Islet of Langerhans (tissue), 1 donor: ENCODE data around the gene PEA15.

ENCODE experiments used
- FAIRE-seq: peaks from one replicate; lab custom pipeline; 2011; peaks lifted over from hg19 to GRCh38; lab: Jason Lieb, UNC

PEA15 gene

GRCh38 chr1:160239582-160240299 is 34.6 kb downstream of the PEA15 start:
- no peak for FAIRE-seq

GRCh38 chr1:160243767-160244166 is 38.6 kb downstream of the PEA15 start:
- no peak for FAIRE-seq

GRCh38 chr1:160244209-160244608 is 39.0 kb downstream of the PEA15 start:
- FAIRE-seq, result no peak

GRCh38 chr1:160245434-160245833 is 40.2 kb downstream of the PEA15 start:
- no peak for FAIRE-seq

DNA sequence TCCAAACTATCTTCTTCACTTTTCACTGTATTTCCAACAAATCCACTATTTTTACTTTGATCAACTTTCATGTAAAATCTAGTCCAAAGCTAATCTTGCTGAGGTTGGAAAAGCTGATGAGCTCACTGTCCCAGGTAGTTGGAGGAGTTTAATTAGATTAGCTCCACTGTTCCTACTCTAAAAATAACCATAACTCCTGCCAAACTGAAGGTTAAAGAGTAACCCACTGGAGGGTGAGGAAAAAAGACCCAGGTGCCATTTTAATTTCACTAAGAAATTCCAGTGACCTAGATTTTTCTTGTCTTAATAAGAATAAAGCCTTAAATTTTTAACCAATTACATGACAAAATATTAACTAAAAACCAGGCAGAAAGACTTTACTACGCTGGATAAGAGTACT is 41.9 kb downstream of the PEA15 start:
- FAIRE-seq, result no peak

DNA sequence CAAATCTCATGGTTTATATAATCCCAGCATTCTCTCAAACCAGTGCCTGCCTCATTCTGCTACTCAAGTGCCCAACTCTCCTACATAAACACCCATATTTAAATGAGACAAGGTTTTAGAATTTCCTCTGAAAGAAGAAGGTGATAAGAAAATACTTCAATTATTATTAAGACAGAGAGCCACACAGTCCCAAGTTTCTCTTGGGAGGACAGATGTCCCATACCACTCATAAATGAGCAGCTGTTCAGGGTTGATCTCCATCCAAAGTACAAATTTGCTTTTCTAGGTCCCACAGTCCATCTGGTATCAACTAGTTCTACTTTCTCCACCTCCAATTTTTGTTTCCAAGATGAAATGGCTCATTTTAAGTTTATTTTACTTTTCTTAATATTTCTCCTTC is 45.8 kb downstream of the PEA15 start:
- FAIRE-seq, result no peak

GRCh38 chr1:160251687-160252526 is 46.7 kb downstream of the PEA15 start:
- peak; percentile 92 for FAIRE-seq

DNA sequence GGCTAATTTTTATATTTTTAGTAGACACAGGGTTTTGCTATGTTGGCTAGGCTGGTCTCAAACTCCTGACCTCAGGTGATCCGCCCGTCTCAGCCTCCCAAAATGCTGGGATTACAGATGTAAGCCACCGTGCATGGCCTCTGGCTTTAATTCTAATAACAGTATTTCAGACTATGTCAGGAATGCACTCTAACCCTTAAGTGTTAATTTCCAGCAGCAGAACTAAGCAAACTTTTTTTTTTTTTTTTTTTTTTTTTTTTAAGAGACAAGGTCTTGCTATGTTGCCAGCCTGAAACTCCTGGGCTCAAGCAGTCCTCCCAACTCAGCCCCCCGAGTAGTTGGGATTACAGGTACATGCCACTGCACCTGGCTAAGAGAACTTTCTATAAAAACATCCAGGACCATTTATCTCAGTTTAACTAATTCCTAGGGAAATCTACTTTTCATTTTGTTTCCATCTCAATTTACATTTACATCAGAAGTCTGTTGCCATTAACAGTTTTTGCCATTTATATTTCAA is 50.7 kb downstream of the PEA15 start:
- FAIRE-seq, result no peak

DNA sequence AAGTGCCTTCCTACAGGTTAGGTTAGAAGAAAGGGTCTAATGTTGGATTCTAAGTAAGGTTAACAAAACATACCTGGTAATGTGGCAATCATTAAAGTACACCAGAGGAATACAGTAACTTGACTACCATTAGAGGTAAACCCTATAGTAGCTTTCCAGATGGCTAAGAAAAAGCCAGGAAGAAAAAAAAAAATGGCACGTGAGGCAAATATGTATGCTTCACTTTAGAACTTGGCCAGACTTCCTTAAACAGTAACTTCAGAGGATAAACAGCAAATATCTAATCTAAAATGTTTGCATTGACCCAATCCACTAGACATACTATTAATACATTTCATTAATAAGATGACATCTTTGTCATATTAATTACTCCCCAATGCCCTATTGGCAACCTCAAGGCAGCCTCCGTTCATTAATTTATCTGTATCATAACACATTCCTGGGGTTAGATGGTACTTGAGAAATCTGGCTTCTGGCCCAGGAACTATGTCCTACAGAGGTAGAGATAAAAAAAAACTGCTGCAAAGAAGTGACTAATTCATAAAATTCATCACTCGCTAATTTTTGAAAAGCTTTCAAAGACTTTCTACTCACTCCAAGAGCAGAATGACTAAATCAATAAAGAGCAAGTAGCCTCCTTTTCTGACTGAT is 51.3 kb downstream of the PEA15 start:
- FAIRE-seq, result no peak

- FAIRE-seq, result no peak
These were observed 52.3 kb downstream of the PEA15 start for GRCh38 chr1:160257411-160258015.

DNA sequence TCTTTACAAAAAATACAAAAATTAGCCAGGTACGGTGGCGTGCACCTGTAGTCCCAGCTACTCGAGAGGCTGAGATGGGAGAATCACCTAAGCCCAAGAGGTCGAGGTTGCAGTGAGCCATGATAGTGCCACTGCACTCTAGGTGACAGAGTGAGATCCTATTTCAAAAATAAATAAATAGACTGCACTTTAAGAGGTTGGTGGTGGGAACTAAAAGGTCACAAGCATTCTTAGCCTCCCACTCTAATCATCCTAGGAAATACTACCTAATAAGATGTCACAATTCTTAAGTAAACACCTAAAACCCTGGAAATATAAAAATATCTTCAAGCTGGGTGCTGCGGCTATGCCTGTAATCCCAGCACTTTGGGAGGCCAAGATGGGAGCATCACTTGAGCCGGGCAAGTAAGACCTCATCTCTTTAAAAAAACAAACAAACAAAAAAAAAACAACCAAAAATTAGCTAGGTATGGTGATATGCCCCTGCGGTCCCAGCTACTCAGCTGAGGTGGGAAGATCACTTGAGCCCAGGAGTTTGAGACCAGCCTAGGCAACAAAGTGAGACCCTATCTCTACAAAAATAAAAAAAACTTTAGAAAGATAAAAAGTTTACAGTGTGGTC is 53.1 kb downstream of the PEA15 start:
- FAIRE-seq, result no peak

- no peak for FAIRE-seq
These were observed 55.5 kb downstream of the PEA15 start for GRCh38 chr1:160260406-160261382.

GRCh38 chr1:160261556-160261892 is 56.3 kb downstream of the PEA15 start:
- no peak for FAIRE-seq

GRCh38 chr1:160261893-160262794 is 57.0 kb downstream of the PEA15 start, which contains the start of gene DCAF8:
TSS of gene DCAF8 (minus strand) at chr1:160262549. CDS start at chr1:160244008, 18,541 bp downstream.
- FAIRE-seq, result no peak

DNA sequence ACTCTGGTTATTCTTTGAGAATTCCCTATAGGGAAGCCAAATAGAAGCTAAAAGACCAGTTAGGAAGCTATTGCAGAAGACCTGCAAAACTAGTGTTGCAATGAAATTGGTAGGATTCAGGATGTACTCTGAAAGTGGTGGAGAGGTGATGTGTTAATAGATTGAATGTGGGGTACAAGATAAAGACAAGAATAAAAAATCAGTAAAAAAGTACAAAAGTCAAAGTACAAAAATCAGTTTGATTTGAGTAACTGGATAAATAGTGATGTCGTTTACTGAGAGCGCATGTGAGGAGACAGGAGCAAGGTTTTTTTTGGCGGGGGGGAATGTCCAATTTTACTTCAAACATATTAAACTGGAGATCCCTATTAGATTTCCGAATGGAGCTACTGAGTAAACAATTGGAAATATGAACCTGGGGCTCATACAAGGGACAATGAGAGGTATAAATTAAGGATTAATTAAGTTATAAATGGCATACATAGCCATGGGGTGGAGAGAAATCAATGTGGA is 59.7 kb downstream of the PEA15 start:
- no peak for FAIRE-seq
